Upper lobe of right lung (tissue), 1 donor: ENCODE data around the gene AK2. TPM values are rescaled to one million over a fixed set of nuclear protein-coding genes. Genes with fewer than 3 reads are reported as not detected.

Experiments used
- ATAC-seq: fragments of 200-7000 bp; cut with Tn5 transposase; one replicate; pipeline ENCODE4 v1.9.1; 2020; ENCODE audit warnings: mild to moderate bottlenecking, moderate library complexity
- DNase-seq: peaks from one replicate; pipeline ENCODE4 v3.0.0-alpha.2; 2020
- H3K27ac ChIP-seq: fragments of 200-600 bp; one replicate; pipeline ENCODE4 v1.8.0; 2022
- H3K27me3 ChIP-seq: fragments of 200-600 bp; one replicate; pipeline ENCODE4 v1.8.0; 2022; ENCODE audit warnings: mild to moderate bottlenecking
- H3K36me3 ChIP-seq: fragments of 200-600 bp; one replicate; pipeline ENCODE4 v1.8.0; 2022
- H3K4me1 ChIP-seq: fragments of 200-600 bp; one replicate; pipeline ENCODE4 v1.8.0; 2022
- H3K4me3 ChIP-seq: fragments of 200-600 bp; one replicate; pipeline ENCODE4 v1.8.0; 2022; ENCODE audit warnings: mild to moderate bottlenecking
- H3K9me3 ChIP-seq: fragments of 200-600 bp; one replicate; pipeline ENCODE4 v1.8.0; 2022
- CTCF ChIP-seq: fragments of 200-600 bp; IDR thresholded peaks from one replicate; pipeline ENCODE4 v1.8.0; 2022; ENCODE audit warnings: antibody characterized with exemption
- intact Hi-C: fragments of 100-400 bp; cut with DNase I; formaldehyde crosslinking; loops from one replicate; pipeline ENCODE4 v1.11.0; 2022
- total RNA-seq: library from RNA; stranded (reverse); fragmentation: NEBNext Ultra II Directional; extraction: Animal tissue kit (Norgen Biotek cat#: 25700); gene quantifications from one replicate; pipeline ENCODE4 v1.2.1, GENCODE V29; 2021
- donor health status: DM: no; HTN: yes; CAD: no; lungs with severe emphysema.

AK2 gene
- total RNA-seq, 1 donor from 2014 or later, result 106 TPM

DNA sequence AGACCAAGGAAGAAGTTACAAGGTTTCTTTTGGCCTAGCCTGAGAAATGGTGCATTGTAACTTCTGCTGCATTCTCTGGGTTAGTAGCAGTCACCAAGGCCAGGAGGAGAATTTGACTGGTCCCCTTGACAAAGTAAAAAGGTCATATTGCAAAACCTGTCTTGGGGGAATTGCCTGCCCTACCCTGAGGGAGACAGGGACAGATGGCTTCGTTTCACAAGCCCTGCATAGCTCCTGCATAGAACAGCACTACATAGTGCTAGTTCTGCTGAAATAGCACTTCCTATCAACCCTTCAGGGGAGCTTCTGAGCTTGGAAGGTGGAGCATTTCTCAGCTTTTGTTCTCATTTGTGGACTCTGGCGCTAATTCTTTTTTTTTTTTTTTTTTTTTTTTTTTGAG is 20.4 kb upstream of the AK2 start:
- TF ChIP-seq CTCF, result no peak

DNA sequence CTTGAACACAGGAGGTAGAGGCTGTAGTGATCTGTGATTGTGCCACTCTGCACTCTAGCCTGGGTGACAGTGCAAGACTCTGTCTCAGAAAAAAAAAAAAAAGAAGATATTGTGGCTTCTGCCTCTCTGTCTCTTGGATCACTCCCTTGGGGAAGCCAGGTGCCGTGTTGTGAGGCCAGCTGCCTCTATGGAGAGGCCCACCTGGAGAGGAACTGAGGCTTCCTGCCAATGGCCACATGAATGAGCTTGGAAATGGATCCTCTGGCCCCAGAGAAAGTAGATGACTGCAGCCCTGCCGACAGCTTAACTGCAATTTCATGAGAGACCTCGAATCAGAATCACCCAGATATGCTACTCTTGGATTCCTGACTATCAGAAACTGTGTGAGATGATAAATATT is 19.7 kb upstream of the AK2 start:
- intact Hi-C loops, result loop anchor here (10.0 kb wide), 1 partner anchor 122 kb away; no protein-coding TSS in a partner anchor
- Histone ChIP-seq H3K36me3 (no peaks in the 10 kb centered on the region), H3K4me1 (peaks cover 7% of the 10 kb centered on the region), H3K27me3 (no peaks in the 10 kb centered on the region), H3K4me3 (no peak overlapping the region), H3K27ac (no peak overlapping the region), H3K9me3 (no peaks in the 10 kb centered on the region)
- no peak for TF ChIP-seq CTCF
- DNase-seq (no peak), ATAC-seq (no peak)

More for the DNA sequence above, 20.4 kb upstream of the AK2 start:
- Histone ChIP-seq H3K4me1 (peaks cover 7% of the 10 kb centered on the region), H3K27ac (no peak overlapping the region), H3K36me3 (no peaks in the 10 kb centered on the region), H3K9me3 (no peaks in the 10 kb centered on the region), H3K27me3 (no peaks in the 10 kb centered on the region), H3K4me3 (no peak overlapping the region)
- intact Hi-C loops, result loop anchor here (10.0 kb wide), 1 partner anchor 122 kb away; no protein-coding TSS in a partner anchor
- DNase-seq (no peak), ATAC-seq (no peak)

- peak overlapping the region; percentile 24 for H3K27ac ChIP-seq
- peak; percentile 75 for DNase-seq
Measured at GRCh38 chr1:33055210-33056008, 18.7 kb upstream of the AK2 start.

DNA sequence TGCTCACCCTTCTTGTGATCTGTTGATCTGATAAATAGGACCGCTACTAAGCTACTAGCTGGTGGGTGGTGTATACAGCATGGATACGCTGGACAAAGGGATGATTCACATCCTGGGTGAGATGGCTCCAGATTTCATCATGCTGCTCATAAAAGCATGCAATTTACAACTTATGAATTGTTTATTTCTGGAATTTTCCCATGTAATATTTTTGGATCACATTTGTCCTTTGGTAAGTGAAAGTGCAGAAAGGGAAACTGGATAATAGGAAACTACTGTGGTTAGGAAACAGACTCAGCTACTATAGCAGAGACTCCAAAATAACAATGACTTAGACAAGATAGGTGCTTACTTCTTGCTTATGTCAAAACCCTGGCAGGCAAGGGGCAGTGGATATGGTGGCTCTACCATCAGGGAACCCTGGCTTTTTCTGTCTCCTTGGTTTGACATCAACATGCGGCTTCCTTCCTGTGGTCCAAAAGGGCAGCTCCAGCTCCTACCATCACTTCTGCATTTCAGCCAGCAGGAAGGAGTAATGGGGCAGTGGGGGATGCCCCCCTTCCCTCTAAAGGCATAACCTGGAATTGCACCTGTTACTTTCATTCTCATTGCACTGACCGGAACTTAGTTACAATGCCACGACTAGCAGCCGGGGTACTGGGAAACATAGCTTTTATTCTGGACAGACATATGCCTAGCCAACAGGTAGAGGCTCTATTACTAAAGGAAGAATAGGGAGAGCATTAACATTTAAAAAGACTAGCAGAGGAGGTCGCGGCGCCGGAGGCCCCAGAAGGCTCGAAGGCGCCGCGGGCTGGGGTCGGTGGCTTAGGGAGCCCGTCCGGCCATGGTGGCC is 13.8 kb upstream of the AK2 start:
- peak; percentile 52 for ATAC-seq
- H3K27me3 ChIP-seq, result no peaks in the 10 kb centered on the region
- DNase-seq, result no peak
- no peak overlapping the region for H3K4me3 ChIP-seq
- no peaks in the 10 kb centered on the region for H3K9me3 ChIP-seq
- no peaks in the 10 kb centered on the region for H3K36me3 ChIP-seq
- intact Hi-C loops, result loop anchor here (10.0 kb wide), 1 partner anchor 116 kb away; no protein-coding TSS in a partner anchor
- TF ChIP-seq CTCF, result no peak
- H3K27ac ChIP-seq, result no peak overlapping the region
- peaks cover 16% of the 10 kb centered on the region for H3K4me1 ChIP-seq

More at GRCh38 chr1:33055210-33056008, 18.7 kb upstream of the AK2 start:
- no peak overlapping the region for H3K4me3 ChIP-seq
- intact Hi-C loops, result loop anchor here (10.0 kb wide), 1 partner anchor 121 kb away; no protein-coding TSS in a partner anchor
- no peaks in the 10 kb centered on the region for H3K9me3 ChIP-seq
- peaks cover 10% of the 10 kb centered on the region for H3K4me1 ChIP-seq
- ATAC-seq, result peak; percentile 97
- no peaks in the 10 kb centered on the region for H3K36me3 ChIP-seq
- H3K27me3 ChIP-seq, result no peaks in the 10 kb centered on the region
- TF ChIP-seq CTCF, result peak; percentile 73

- ATAC-seq (no peak), DNase-seq (no peak)
- intact Hi-C loops, result no loop called here
- Histone ChIP-seq H3K4me3 (no peak overlapping the region), H3K27ac (no peak overlapping the region), H3K36me3 (no peaks in the 10 kb centered on the region), H3K9me3 (no peaks in the 10 kb centered on the region), H3K4me1 (peaks cover 10% of the 10 kb centered on the region), H3K27me3 (no peaks in the 10 kb centered on the region)
- TF ChIP-seq CTCF, result no peak
Measured at GRCh38 chr1:33049371-33049770, 12.7 kb upstream of the AK2 start.
